SK-N-MC (cell line): ENCODE results near the gene CDH22.

Experiments
- DNase-seq: peaks from one replicate; pipeline ENCODE4 v3.0.0-alpha.2; 2011; ENCODE audit warnings: low read depth, low spot score
- H3K27ac ChIP-seq: fragments of 200-600 bp; sonication (generic); 2 replicates; pipeline ENCODE4 v1.5.1; 2016; ENCODE audit warnings: mixed run types
- H3K36me3 ChIP-seq: fragments of 200-600 bp; sonication (generic); 2 replicates; pipeline ENCODE4 v1.6.1; 2017; ENCODE audit warnings: antibody characterized with exemption, low read length, mixed read lengths; ENCODE audit not compliant: insufficient read depth
- H3K4me3 ChIP-seq: fragments of 200-600 bp; sonication (generic); 2 replicates; pipeline ENCODE4 v1.5.1; 2016
- H3K9ac ChIP-seq: fragments of 200-600 bp; sonication (generic); 2 replicates; pipeline ENCODE4 v1.8.0; 2017; ENCODE audit warnings: mixed run types, mixed read lengths; ENCODE audit not compliant: insufficient read length
- H3K9me3 ChIP-seq: fragments of 200-600 bp; sonication (generic); 2 replicates; pipeline ENCODE4 v1.6.1; 2017; ENCODE audit warnings: low read depth, mild to moderate bottlenecking, antibody characterized with exemption, low read length, moderate library complexity, mixed read lengths
- EZH2 ChIP-seq: fragments of 200-600 bp; sonication (generic); IDR thresholded peaks from one replicate; pipeline ENCODE4 v1.6.1; 2017; ENCODE audit warnings: antibody characterized with exemption
- FOXP2 ChIP-seq: optimal IDR thresholded peaks from 2 replicates; pipeline ENCODE3; 2011; ENCODE audit warnings: mild to moderate bottlenecking, moderate library complexity; ENCODE audit not compliant: insufficient read depth; ENCODE audit errors: extremely low read length, control extremely low read depth
- POLR2AphosphoS5 ChIP-seq: IDR thresholded peaks from 2 replicates; pipeline ENCODE4 v1.6.1; 2012; ENCODE audit warnings: mild to moderate bottlenecking, low read depth, low read length, borderline replicate concordance

The CDH22 gene

GRCh38 chr20:46194409-46194808 is 113.9 kb downstream of the CDH22 start:
- Histone ChIP-seq H3K9ac (no peak overlapping the region), H3K27ac (no peak overlapping the region), H3K4me3 (no peak overlapping the region), H3K9me3 (no peaks in the 10 kb centered on the region), H3K36me3 (no peaks in the 10 kb centered on the region)
- TF ChIP-seq POLR2AphosphoS5, result no peak
- no peak for TF ChIP-seq EZH2
- TF ChIP-seq FOXP2, result no peak
- no peak for DNase-seq

- Histone ChIP-seq H3K36me3 (no peaks in the 10 kb centered on the region), H3K27ac (no peak overlapping the region), H3K4me3 (no peak overlapping the region), H3K9ac (no peak overlapping the region), H3K9me3 (no peaks in the 10 kb centered on the region)
- no peak for TF ChIP-seq FOXP2
- no peak for TF ChIP-seq EZH2
- TF ChIP-seq POLR2AphosphoS5, result no peak
- no peak for DNase-seq
These were observed 115.8 kb downstream of the CDH22 start for GRCh38 chr20:46192376-46192944.

- Histone ChIP-seq H3K9me3 (no peaks in the 10 kb centered on the region), H3K9ac (no peak overlapping the region), H3K4me3 (no peak overlapping the region), H3K27ac (no peak overlapping the region), H3K36me3 (no peaks in the 10 kb centered on the region)
- TF ChIP-seq FOXP2 (no peak), POLR2AphosphoS5 (no peak), EZH2 (no peak)
- DNase-seq, result no peak
These were observed 116.7 kb downstream of the CDH22 start for GRCh38 chr20:46191611-46192010.

- DNase-seq, result no peak
- H3K9ac ChIP-seq, result no peak overlapping the region
- no peak for TF ChIP-seq EZH2
- no peak for TF ChIP-seq FOXP2
- TF ChIP-seq POLR2AphosphoS5, result no peak
- H3K27ac ChIP-seq, result no peak overlapping the region
- no peak overlapping the region for H3K4me3 ChIP-seq
- H3K36me3 ChIP-seq, result no peaks in the 10 kb centered on the region
- H3K9me3 ChIP-seq, result no peaks in the 10 kb centered on the region
These were observed 117.1 kb downstream of the CDH22 start for GRCh38 chr20:46191168-46191540.

GRCh38 chr20:46190478-46191167 is 117.7 kb downstream of the CDH22 start:
- TF ChIP-seq EZH2, result no peak
- no peak for TF ChIP-seq POLR2AphosphoS5
- TF ChIP-seq FOXP2, result no peak

GRCh38 chr20:46188866-46189541 is 119.3 kb downstream of the CDH22 start:
- Histone ChIP-seq H3K9me3 (no peaks in the 10 kb centered on the region), H3K9ac (no peak overlapping the region), H3K27ac (no peak overlapping the region), H3K36me3 (no peaks in the 10 kb centered on the region), H3K4me3 (no peak overlapping the region)
- DNase-seq, result no peak
- TF ChIP-seq EZH2, result no peak
- no peak for TF ChIP-seq POLR2AphosphoS5
- no peak for TF ChIP-seq FOXP2

More at GRCh38 chr20:46190478-46191167, 117.7 kb downstream of the CDH22 start:
- Histone ChIP-seq H3K9me3 (no peaks in the 10 kb centered on the region), H3K27ac (no peak overlapping the region), H3K4me3 (no peak overlapping the region), H3K9ac (no peak overlapping the region), H3K36me3 (no peaks in the 10 kb centered on the region)
- DNase-seq, result no peak

GRCh38 chr20:46186210-46186609 is 122.1 kb downstream of the CDH22 start:
- Histone ChIP-seq H3K36me3 (no peaks in the 10 kb centered on the region), H3K9ac (no peak overlapping the region), H3K27ac (no peak overlapping the region), H3K9me3 (no peaks in the 10 kb centered on the region), H3K4me3 (no peak overlapping the region)
- DNase-seq, result no peak
- TF ChIP-seq FOXP2 (no peak), POLR2AphosphoS5 (no peak), EZH2 (no peak)

- Histone ChIP-seq H3K4me3 (no peak overlapping the region), H3K9ac (no peak overlapping the region), H3K27ac (no peak overlapping the region), H3K36me3 (no peaks in the 10 kb centered on the region), H3K9me3 (no peaks in the 10 kb centered on the region)
- DNase-seq, result no peak
- TF ChIP-seq POLR2AphosphoS5, result no peak
- TF ChIP-seq FOXP2, result no peak
- no peak for TF ChIP-seq EZH2
These were observed 122.9 kb downstream of the CDH22 start for GRCh38 chr20:46185353-46185752.

GRCh38 chr20:46183768-46184167 is 124.5 kb downstream of the CDH22 start:
- Histone ChIP-seq H3K36me3 (no peaks in the 10 kb centered on the region), H3K27ac (no peak overlapping the region), H3K9ac (no peak overlapping the region), H3K4me3 (no peak overlapping the region), H3K9me3 (no peaks in the 10 kb centered on the region)
- no peak for TF ChIP-seq EZH2
- TF ChIP-seq POLR2AphosphoS5, result no peak
- TF ChIP-seq FOXP2, result no peak
- no peak for DNase-seq
